Upper lobe of left lung (tissue), 4 donors: ENCODE results near the gene DPP6.

Source experiments
- EP300 ChIP-seq, 4 donors: sonication (generic); formaldehyde crosslinking; IDR thresholded peaks; one replicate each; pipeline ENCODE4 v1.5.1; 2017; ENCODE audit warnings: antibody characterized with exemption in 4 of 4, control low read depth in 2 of 4
- POLR2A ChIP-seq, 4 donors: fragments of 450-650 bp; IDR thresholded peaks; one replicate each; pipeline ENCODE4 v1.5.1; 2016 to 2017; ENCODE audit warnings: antibody characterized with exemption in 4 of 4, mild to moderate bottlenecking in 2 of 4
- POLR2AphosphoS5 ChIP-seq, 2 donors: sonication (generic); formaldehyde crosslinking; IDR thresholded peaks; one replicate each; pipeline ENCODE4 v1.5.1; 2017; ENCODE audit warnings: antibody characterized with exemption in 2 of 2
- TF ChIP-seq, protein P1 (sequence below), 6 experiments: fragments of 450-650 bp in 4 of 6; fragments of 200-600 bp in 2 of 6; sonication (generic) in 2 of 6; IDR thresholded peaks; one replicate each; pipeline ENCODE4 v1.5.1; 2016 to 2019; ENCODE audit warnings: antibody characterized with exemption in 6 of 6

DNA sequence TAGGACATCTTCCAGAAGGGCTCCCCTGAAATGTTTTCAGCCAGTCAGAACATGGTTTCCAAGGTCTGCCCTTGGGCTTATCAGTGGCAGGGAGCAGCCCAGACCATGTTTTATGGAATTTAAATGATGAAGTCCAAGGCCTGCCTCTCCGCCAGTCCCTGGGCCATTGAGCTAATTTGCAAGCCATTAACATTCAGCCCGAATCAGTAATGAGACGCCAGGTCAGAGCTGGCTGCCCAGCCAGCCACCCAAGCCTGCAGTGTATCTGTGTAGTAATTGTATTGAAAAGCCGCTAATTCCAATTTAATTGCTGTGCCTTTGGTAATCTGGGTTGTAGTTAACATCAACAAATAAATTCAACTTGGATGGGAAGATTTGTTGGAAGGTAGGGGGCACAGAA is 819.3 kb downstream of the DPP6 start:
- TF ChIP-seq POLR2AphosphoS5 (IDR thresholded peaks at IDR 0.05) (no peak), POLR2A (IDR thresholded peaks at IDR 0.05) (no peak), EP300 (IDR thresholded peaks at IDR 0.05) (no peak)
- TF ChIP-seq, protein P1, sequence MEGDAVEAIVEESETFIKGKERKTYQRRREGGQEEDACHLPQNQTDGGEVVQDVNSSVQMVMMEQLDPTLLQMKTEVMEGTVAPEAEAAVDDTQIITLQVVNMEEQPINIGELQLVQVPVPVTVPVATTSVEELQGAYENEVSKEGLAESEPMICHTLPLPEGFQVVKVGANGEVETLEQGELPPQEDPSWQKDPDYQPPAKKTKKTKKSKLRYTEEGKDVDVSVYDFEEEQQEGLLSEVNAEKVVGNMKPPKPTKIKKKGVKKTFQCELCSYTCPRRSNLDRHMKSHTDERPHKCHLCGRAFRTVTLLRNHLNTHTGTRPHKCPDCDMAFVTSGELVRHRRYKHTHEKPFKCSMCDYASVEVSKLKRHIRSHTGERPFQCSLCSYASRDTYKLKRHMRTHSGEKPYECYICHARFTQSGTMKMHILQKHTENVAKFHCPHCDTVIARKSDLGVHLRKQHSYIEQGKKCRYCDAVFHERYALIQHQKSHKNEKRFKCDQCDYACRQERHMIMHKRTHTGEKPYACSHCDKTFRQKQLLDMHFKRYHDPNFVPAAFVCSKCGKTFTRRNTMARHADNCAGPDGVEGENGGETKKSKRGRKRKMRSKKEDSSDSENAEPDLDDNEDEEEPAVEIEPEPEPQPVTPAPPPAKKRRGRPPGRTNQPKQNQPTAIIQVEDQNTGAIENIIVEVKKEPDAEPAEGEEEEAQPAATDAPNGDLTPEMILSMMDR (IDR thresholded peaks at IDR 0.05) = no peak
